ENCODE data around the gene PABPC1L. TPM values are rescaled to one million over a fixed set of nuclear protein-coding genes. Genes with fewer than 3 reads are reported as not detected.
A peak's percentile ranks its signal among the peaks of the same experiment; 100 is the strongest.

The PABPC1L gene
- polyA plus RNA-seq, 2 of the 4 experiments (the other 2 are of a cell fraction), result 37.1 to 73.1 TPM

- TF ChIP-seq RAD21 (conservative IDR thresholded peaks at IDR 0.05 in 1 of 2, IDR thresholded peaks at IDR 0.05 in 1 of 2), result peak in 1 of 2 experiments; percentile 18; a peak in 1 of 5 replicates
- peak; percentile 47; the same call in 2 of the 3 replicates for TF ChIP-seq CTCF (IDR thresholded peaks at IDR 0.05)
- TF ChIP-seq TFCP2L1 (CRISPR knock-in tag; IDR thresholded peaks at IDR 0.05), result no peak
- TF ChIP-seq CBX2 (IDR thresholded peaks at IDR 0.05; ENCODE audit: borderline replicate concordance, low read depth), result no peak
- peak; percentile 20; the same call in 1 of the 2 replicates for TF ChIP-seq KDM5A (IDR thresholded peaks at IDR 0.05)
- TF ChIP-seq USF2 (IDR thresholded peaks at IDR 0.05), result peak; percentile 96
- TF ChIP-seq E2F6 (IDR thresholded peaks at IDR 0.05; ENCODE audit: borderline replicate concordance, low read depth), result peak; percentile 71; the same call in 1 of the 2 replicates
- no peak for TF ChIP-seq HEYL (CRISPR knock-in tag; IDR thresholded peaks at IDR 0.05)
- TF ChIP-seq MAX (IDR thresholded peaks at IDR 0.05), result peak; percentile 95
- no peak for TF ChIP-seq RNF2 (IDR thresholded peaks at IDR 0.05; ENCODE audit: borderline replicate concordance, low read depth)
- no peak for TF ChIP-seq RFX5 (IDR thresholded peaks at IDR 0.05)
- no peak for TF ChIP-seq NFE2L2 (conservative IDR thresholded peaks at IDR 0.05; ENCODE audit: low read length)
Observed at GRCh38 chr20:44966030-44966961, 56.4 kb downstream of the PABPC1L start, which contains the start of gene STK4 (continued).

GRCh38 chr20:44967207-44967807, 57.4 kb downstream of the PABPC1L start:
- FAIRE-seq, result no peak
- peaks cover 27% of the 10 kb centered on the region for H3K4me1 ChIP-seq
- no peak for DNase-seq (ENCODE audit: low read depth in 1 of 2, low spot score in 1 of 2)
- TF ChIP-seq USF2 (IDR thresholded peaks at IDR 0.05) (no peak), ZC3H11A (IDR thresholded peaks at IDR 0.05) (no peak), CBX8 (IDR thresholded peaks at IDR 0.05) (no peak), JUNB (IDR thresholded peaks at IDR 0.05) (no peak)
- H3K27ac ChIP-seq, result peak overlapping the region; percentile 78 to 92
- CTCF ChIA-PET, result interaction anchor here (0.8 to 4.4 kb wide), 3 partner anchors 12 to 29 kb away, joined by 3 to 25 read pairs (median 4); no protein-coding TSS in a partner anchor
- no peak for ATAC-seq
- H3K4me2 ChIP-seq, result peak overlapping the region; percentile 92
- WGBS (ENCODE audit: missing lambda C conversion rate), result 28% methylated on average over 5 of the region's 5 CpGs
- H3K4me3 ChIP-seq, result peak overlapping the region; percentile 91
- H3K9me3 ChIP-seq, result no peaks in the 10 kb centered on the region
- POLR2A ChIA-PET, result interaction anchor here (0.7 kb wide), 1 partner anchor 14 kb away, joined by 3 read pairs; no protein-coding TSS in a partner anchor

GRCh38 chr20:44969300-44969894, 59.5 kb downstream of the PABPC1L start:
- ChIA-PET POLR2A (no interaction called here), CTCF (no interaction called here)
- Histone ChIP-seq H3K4me3 (no peak overlapping the region), H3K9me3 (no peaks in the 10 kb centered on the region), H3K27ac (no peak overlapping the region), H3K4me2 (no peak overlapping the region; the same call in 2 of the 3 replicates), H3K4me1 (peaks cover 33% of the 10 kb centered on the region)
- TF ChIP-seq CBX8 (IDR thresholded peaks at IDR 0.05), result no peak
- TF ChIP-seq EP300 (IDR thresholded peaks at IDR 0.05), result no peak
- TF ChIP-seq KDM1A (IDR thresholded peaks at IDR 0.05; ENCODE audit: low read depth), result no peak
- TF ChIP-seq BHLHE40 (IDR thresholded peaks at IDR 0.05; ENCODE audit: low read depth, low read length), result no peak
- DNase-seq (ENCODE audit: low read depth in 1 of 2, low spot score in 1 of 2) (no peak), ATAC-seq (no peak), FAIRE-seq (no peak)
- WGBS (ENCODE audit: missing lambda C conversion rate), result 49% methylated on average over 3 of the region's 3 CpGs

Data from A549 (cell line).